ENCODE results near the gene EXOSC6. TPM values are rescaled to one million over a fixed set of nuclear protein-coding genes. Genes with fewer than 3 reads are reported as not detected.
"Not testable (repeated sequence)": the region's sequence is repeated elsewhere in the genome, so short reads cannot be mapped to it uniquely, and the experiment has no call there.

The EXOSC6 gene
- total RNA-seq, 1 donor from 2014 or later: 16.2 TPM

DNA sequence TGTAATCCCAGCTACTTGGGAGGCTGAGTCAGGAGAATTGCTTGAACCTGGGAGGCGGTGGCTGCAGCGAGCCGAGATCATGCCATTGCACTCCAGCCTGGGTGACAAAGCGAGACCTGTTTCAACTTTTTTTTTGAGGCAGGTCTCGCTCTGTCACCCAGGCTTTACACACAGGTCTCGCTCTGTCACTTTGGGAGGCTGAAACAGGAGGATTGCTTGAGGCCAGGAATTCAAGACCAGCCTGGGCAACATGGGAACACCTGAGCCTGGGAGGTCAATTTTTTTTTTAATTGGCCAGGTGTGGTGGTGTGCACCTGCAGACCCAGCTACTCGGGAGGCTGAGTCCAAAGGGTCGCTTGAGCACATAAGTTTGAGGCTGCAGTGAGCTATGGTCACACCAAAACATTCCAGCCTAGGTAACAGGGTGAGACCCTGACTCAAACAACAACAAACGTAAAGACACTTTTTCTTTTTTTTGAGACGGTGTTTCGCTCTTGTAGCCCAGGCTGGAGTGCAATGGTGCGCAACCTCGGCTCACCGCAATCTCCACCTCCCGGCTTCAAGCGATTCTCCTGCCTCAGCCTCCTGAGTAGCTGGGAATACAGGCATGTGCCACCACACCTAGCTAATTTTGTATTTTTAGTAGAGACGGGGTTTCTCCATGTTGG, 35.7 kb upstream of the EXOSC6 start:
- H3K4me1 ChIP-seq (ENCODE audit: control insufficient read depth in 3 of 3, insufficient read depth in 3 of 3, low read length in 3 of 3); H3K27ac ChIP-seq (ENCODE audit: low read depth, low read length); H3K9me3 ChIP-seq (ENCODE audit: control insufficient read depth in 3 of 3, low read length in 3 of 3); H3K27me3 ChIP-seq (ENCODE audit: control insufficient read depth in 3 of 3, insufficient read depth in 3 of 3, low read length in 3 of 3); H3K9ac ChIP-seq (ENCODE audit: low read depth in 1 of 3, low read length in 3 of 3); H3K4me3 ChIP-seq (ENCODE audit: low read length in 3 of 3): not testable (repeated sequence)
- H3K36me3 ChIP-seq (ENCODE audit: control insufficient read depth in 3 of 3, insufficient read depth in 3 of 3, low read length in 3 of 3): peaks cover 8 to 18% (median 9%) of the 10 kb centered on the region in 3 donors

DNA sequence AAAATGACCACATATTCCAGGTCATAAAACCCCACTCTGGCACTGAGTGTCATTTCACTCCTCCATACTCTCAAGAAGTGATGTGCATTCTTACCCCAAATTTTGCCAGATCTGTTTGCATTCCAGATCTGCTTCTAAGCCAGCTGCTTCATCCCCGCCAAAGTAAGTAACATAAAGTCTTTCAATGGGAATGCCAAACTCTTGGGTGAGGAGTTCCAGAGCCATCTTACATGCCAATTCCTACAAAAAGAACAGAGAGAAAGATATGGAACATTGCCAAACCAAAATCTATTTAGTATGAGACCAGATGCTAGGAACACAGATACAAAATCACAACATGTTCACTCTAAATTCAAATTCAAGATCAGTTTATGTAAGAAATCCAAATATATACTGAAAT, 24.7 kb upstream of the EXOSC6 start:
- Histone ChIP-seq H3K27me3 (ENCODE audit: control insufficient read depth in 3 of 3, insufficient read depth in 3 of 3, low read length in 3 of 3) (no peaks in the 10 kb centered on the region), H3K27ac (ENCODE audit: low read depth, low read length) (no peak overlapping the region), H3K4me3 (ENCODE audit: low read length in 3 of 3) (no peak overlapping the region), H3K9me3 (ENCODE audit: control insufficient read depth in 3 of 3, low read length in 3 of 3) (no peaks in the 10 kb centered on the region), H3K9ac (ENCODE audit: low read depth in 1 of 3, low read length in 3 of 3) (no peak overlapping the region), H3K4me1 (ENCODE audit: control insufficient read depth in 3 of 3, insufficient read depth in 3 of 3, low read length in 3 of 3) (no peaks in the 10 kb centered on the region), H3K36me3 (ENCODE audit: control insufficient read depth in 3 of 3, insufficient read depth in 3 of 3, low read length in 3 of 3) (peaks cover 48 to 53% (median 52%) of the 10 kb centered on the region in 3 donors)

- H3K27me3 ChIP-seq (ENCODE audit: control insufficient read depth in 3 of 3, insufficient read depth in 3 of 3, low read length in 3 of 3): no peaks in the 10 kb centered on the region
- H3K27ac ChIP-seq (ENCODE audit: low read depth, low read length): no peak overlapping the region
- no peak overlapping the region for H3K9ac ChIP-seq (ENCODE audit: low read depth in 1 of 3, low read length in 3 of 3)
- H3K4me3 ChIP-seq (ENCODE audit: low read length in 3 of 3): no peak overlapping the region
- H3K36me3 ChIP-seq (ENCODE audit: control insufficient read depth in 3 of 3, insufficient read depth in 3 of 3, low read length in 3 of 3): peaks cover 52 to 59% (median 55%) of the 10 kb centered on the region in 3 donors
- no peaks in the 10 kb centered on the region for H3K9me3 ChIP-seq (ENCODE audit: control insufficient read depth in 3 of 3, low read length in 3 of 3)
- H3K4me1 ChIP-seq (ENCODE audit: control insufficient read depth in 3 of 3, insufficient read depth in 3 of 3, low read length in 3 of 3): no peaks in the 10 kb centered on the region
Observed at GRCh38 chr16:70271696-70272095, 20.0 kb upstream of the EXOSC6 start.

GRCh38 chr16:70270176-70270575, 18.4 kb upstream of the EXOSC6 start:
- Histone ChIP-seq H3K27me3 (ENCODE audit: control insufficient read depth in 3 of 3, insufficient read depth in 3 of 3, low read length in 3 of 3) (no peaks in the 10 kb centered on the region), H3K4me1 (ENCODE audit: control insufficient read depth in 3 of 3, insufficient read depth in 3 of 3, low read length in 3 of 3) (no peaks in the 10 kb centered on the region), H3K9ac (ENCODE audit: low read depth in 1 of 3, low read length in 3 of 3) (no peak overlapping the region), H3K9me3 (ENCODE audit: control insufficient read depth in 3 of 3, low read length in 3 of 3) (no peaks in the 10 kb centered on the region), H3K4me3 (ENCODE audit: low read length in 3 of 3) (no peak overlapping the region), H3K27ac (ENCODE audit: low read depth, low read length) (no peak overlapping the region), H3K36me3 (ENCODE audit: control insufficient read depth in 3 of 3, insufficient read depth in 3 of 3, low read length in 3 of 3) (peaks cover 48 to 61% (median 54%) of the 10 kb centered on the region in 3 donors)

GRCh38 chr16:70269471-70269870, 17.7 kb upstream of the EXOSC6 start:
- no peak overlapping the region for H3K27ac ChIP-seq (ENCODE audit: low read depth, low read length)
- H3K4me1 ChIP-seq (ENCODE audit: control insufficient read depth in 3 of 3, insufficient read depth in 3 of 3, low read length in 3 of 3): no peaks in the 10 kb centered on the region
- H3K9me3 ChIP-seq (ENCODE audit: control insufficient read depth in 3 of 3, low read length in 3 of 3): no peaks in the 10 kb centered on the region
- H3K9ac ChIP-seq (ENCODE audit: low read depth in 1 of 3, low read length in 3 of 3): no peak overlapping the region
- H3K27me3 ChIP-seq (ENCODE audit: control insufficient read depth in 3 of 3, insufficient read depth in 3 of 3, low read length in 3 of 3): no peaks in the 10 kb centered on the region
- H3K36me3 ChIP-seq (ENCODE audit: control insufficient read depth in 3 of 3, insufficient read depth in 3 of 3, low read length in 3 of 3): peaks cover 51 to 66% (median 61%) of the 10 kb centered on the region in 3 donors
- H3K4me3 ChIP-seq (ENCODE audit: low read length in 3 of 3): no peak overlapping the region

DNA sequence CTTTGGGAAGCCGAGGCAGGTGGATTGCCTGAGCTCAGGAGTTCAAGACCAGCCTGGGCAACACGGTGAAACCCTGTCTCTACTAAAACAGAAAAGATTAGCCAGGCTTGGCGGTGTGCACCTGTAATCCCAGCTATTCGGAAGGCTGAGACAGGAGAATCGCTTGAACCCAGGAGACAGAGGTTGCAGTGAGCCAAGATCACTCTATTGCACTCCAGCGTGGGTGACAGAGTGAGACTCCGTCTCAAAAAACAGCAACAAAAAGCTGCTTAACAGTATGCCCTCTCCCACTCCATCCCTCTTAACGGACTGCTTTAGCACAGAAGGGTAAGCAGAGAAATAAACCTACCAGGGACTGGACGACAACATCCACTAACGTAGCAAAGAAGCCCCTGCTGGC, 16.2 kb upstream of the EXOSC6 start:
- H3K4me3 ChIP-seq (ENCODE audit: low read length in 3 of 3); H3K4me1 ChIP-seq (ENCODE audit: control insufficient read depth in 3 of 3, insufficient read depth in 3 of 3, low read length in 3 of 3); H3K27ac ChIP-seq (ENCODE audit: low read depth, low read length); H3K27me3 ChIP-seq (ENCODE audit: control insufficient read depth in 3 of 3, insufficient read depth in 3 of 3, low read length in 3 of 3); H3K9me3 ChIP-seq (ENCODE audit: control insufficient read depth in 3 of 3, low read length in 3 of 3); H3K9ac ChIP-seq (ENCODE audit: low read depth in 1 of 3, low read length in 3 of 3): not testable (repeated sequence)
- H3K36me3 ChIP-seq (ENCODE audit: control insufficient read depth in 3 of 3, insufficient read depth in 3 of 3, low read length in 3 of 3): peaks cover 61 to 75% (median 71%) of the 10 kb centered on the region in 3 donors

- H3K27me3 ChIP-seq (ENCODE audit: control insufficient read depth in 3 of 3, insufficient read depth in 3 of 3, low read length in 3 of 3): no peaks in the 10 kb centered on the region
- H3K9ac ChIP-seq (ENCODE audit: low read depth in 1 of 3, low read length in 3 of 3): no peak overlapping the region
- no peaks in the 10 kb centered on the region for H3K9me3 ChIP-seq (ENCODE audit: control insufficient read depth in 3 of 3, low read length in 3 of 3)
- peaks cover 62 to 77% (median 73%) of the 10 kb centered on the region in 3 donors for H3K36me3 ChIP-seq (ENCODE audit: control insufficient read depth in 3 of 3, insufficient read depth in 3 of 3, low read length in 3 of 3)
- H3K4me1 ChIP-seq (ENCODE audit: control insufficient read depth in 3 of 3, insufficient read depth in 3 of 3, low read length in 3 of 3): no peaks in the 10 kb centered on the region
- H3K27ac ChIP-seq (ENCODE audit: low read depth, low read length): no peak overlapping the region
- H3K4me3 ChIP-seq (ENCODE audit: low read length in 3 of 3): no peak overlapping the region
Observed at GRCh38 chr16:70267516-70267915, 15.8 kb upstream of the EXOSC6 start.

- H3K36me3 ChIP-seq (ENCODE audit: control insufficient read depth in 3 of 3, insufficient read depth in 3 of 3, low read length in 3 of 3): peaks cover 73 to 78% (median 75%) of the 10 kb centered on the region in 3 donors
- H3K4me3 ChIP-seq (ENCODE audit: low read length in 3 of 3); H3K4me1 ChIP-seq (ENCODE audit: control insufficient read depth in 3 of 3, insufficient read depth in 3 of 3, low read length in 3 of 3); H3K9me3 ChIP-seq (ENCODE audit: control insufficient read depth in 3 of 3, low read length in 3 of 3); H3K27ac ChIP-seq (ENCODE audit: low read depth, low read length); H3K9ac ChIP-seq (ENCODE audit: low read depth in 1 of 3, low read length in 3 of 3); H3K27me3 ChIP-seq (ENCODE audit: control insufficient read depth in 3 of 3, insufficient read depth in 3 of 3, low read length in 3 of 3): not testable (repeated sequence)
Observed at GRCh38 chr16:70259903-70260302, 8.2 kb upstream of the EXOSC6 start.

DNA sequence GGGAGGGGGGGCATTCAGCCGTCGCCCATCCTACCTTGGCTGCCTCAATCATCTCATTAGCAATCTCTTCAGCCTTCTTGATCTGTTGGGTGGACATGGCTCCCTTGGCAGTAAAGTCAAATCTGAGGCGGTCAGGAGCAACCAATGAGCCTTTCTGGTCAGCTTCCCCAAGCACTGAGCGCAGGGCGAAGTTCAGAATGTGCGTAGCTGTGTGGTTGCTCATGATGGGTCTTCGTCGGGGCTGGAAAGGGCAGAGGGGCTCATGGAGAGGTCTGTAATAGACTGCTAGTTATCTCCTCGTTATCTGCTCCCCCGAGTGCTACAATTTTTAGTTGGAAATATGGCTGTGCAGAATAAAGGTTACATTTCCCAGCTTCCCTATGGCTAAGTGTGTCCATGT, 7.2 kb upstream of the EXOSC6 start:
- Histone ChIP-seq H3K36me3 (ENCODE audit: control insufficient read depth in 3 of 3, insufficient read depth in 3 of 3, low read length in 3 of 3) (peaks cover 75 to 79% (median 75%) of the 10 kb centered on the region in 3 donors), H3K27ac (ENCODE audit: low read depth, low read length) (no peak overlapping the region), H3K4me1 (ENCODE audit: control insufficient read depth in 3 of 3, insufficient read depth in 3 of 3, low read length in 3 of 3) (no peaks in the 10 kb centered on the region), H3K4me3 (ENCODE audit: low read length in 3 of 3) (no peak overlapping the region), H3K9ac (ENCODE audit: low read depth in 1 of 3, low read length in 3 of 3) (no peak overlapping the region), H3K9me3 (ENCODE audit: control insufficient read depth in 3 of 3, low read length in 3 of 3) (no peaks in the 10 kb centered on the region), H3K27me3 (ENCODE audit: control insufficient read depth in 3 of 3, insufficient read depth in 3 of 3, low read length in 3 of 3) (no peaks in the 10 kb centered on the region)

DNA sequence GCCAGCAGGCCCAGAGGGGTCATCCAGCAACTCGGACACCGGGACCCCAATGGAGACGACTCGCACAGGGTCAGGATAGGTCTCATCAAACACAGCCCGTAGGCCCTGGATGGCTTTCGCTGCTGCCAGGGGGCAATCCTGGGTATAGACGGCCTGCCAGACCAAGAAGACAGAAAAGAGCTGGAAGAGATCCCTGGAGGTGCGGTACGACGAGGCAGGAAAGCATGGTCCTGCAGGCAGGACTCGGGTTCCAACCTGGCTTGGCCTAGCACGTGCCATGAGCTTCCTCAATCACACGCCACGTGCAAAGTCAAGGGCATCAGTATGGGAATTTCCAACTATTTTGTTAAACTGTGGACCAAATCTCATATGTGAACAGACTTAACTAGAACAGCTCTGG, 6.3 kb upstream of the EXOSC6 start:
- no peaks in the 10 kb centered on the region for H3K27me3 ChIP-seq (ENCODE audit: control insufficient read depth in 3 of 3, insufficient read depth in 3 of 3, low read length in 3 of 3)
- H3K9me3 ChIP-seq (ENCODE audit: control insufficient read depth in 3 of 3, low read length in 3 of 3): no peaks in the 10 kb centered on the region
- no peak overlapping the region for H3K27ac ChIP-seq (ENCODE audit: low read depth, low read length)
- no peak overlapping the region for H3K4me3 ChIP-seq (ENCODE audit: low read length in 3 of 3)
- no peak overlapping the region for H3K9ac ChIP-seq (ENCODE audit: low read depth in 1 of 3, low read length in 3 of 3)
- H3K4me1 ChIP-seq (ENCODE audit: control insufficient read depth in 3 of 3, insufficient read depth in 3 of 3, low read length in 3 of 3): no peaks in the 10 kb centered on the region
- H3K36me3 ChIP-seq (ENCODE audit: control insufficient read depth in 3 of 3, insufficient read depth in 3 of 3, low read length in 3 of 3): peaks cover 76 to 79% (median 76%) of the 10 kb centered on the region in 3 donors

All from skeletal muscle tissue (tissue), 4 donors.